ENCODE results near the gene SLC19A3. TPM values are rescaled to one million over a fixed set of nuclear protein-coding genes. Genes with fewer than 3 reads are reported as not detected.
"Not testable (repeated sequence)": the region's sequence is repeated elsewhere in the genome, so short reads cannot be mapped to it uniquely, and the experiment has no call there.

The SLC19A3 gene
- total and polyA plus RNA-seq, 8 donors = 1.0 to 7.1 (median 3.1) TPM

DNA sequence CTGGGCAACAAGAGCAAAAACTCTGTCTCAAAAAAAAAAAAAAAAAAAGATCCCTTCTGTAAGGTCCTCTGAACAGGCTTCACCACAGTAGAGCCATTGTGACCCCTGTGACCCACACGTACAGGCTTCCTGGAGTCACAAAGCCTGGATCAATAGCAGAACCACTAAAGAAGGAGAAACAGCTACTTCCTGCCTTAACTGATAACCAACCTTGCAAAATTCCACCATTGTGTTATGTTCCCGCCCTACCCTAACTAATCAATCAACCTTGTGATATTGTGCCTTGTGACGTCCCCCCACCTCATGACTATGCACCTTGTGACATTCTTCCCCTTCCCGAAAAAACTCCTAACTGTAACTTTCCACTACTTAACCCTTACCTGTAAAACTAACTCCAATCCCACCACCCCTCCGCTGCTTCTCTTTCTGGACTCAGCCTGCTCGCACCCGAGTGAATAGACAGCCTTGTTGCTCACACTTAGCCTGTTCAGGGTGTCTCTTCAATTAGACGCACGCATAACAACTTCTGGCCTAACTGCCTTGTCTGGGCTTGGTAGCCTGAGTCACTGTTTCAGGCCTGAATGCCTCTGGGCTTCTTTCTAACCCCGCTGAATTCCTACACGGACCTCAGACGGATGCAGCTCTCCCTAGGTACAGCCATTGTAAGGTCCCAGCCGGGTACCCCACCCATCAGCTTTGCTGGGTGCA is 41.7 kb upstream of the SLC19A3 start:
- ATAC-seq (peak in 3 of 4 donors; percentile 33 to 53 (median 38)), FAIRE-seq (no peak)

DNA sequence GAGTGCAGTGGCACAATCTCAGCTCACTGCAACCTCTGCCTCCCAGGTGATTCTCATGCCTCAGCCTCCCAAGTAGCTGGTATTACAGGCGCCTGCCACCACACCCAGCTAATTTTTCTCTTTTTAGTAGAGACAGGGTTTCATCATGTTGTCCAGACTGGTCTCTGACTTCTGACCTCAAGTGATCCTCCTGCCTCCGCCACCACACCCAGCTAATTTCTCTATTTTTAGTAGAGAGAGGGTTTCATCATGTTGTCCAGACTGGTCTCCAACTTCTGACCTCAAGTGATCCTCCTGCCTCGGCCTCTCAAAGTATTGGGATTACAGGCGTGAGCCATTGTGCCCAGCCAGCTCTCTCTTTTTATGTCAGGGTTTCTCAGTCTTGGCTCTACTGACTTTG is 38.4 kb upstream of the SLC19A3 start:
- DNase-seq; H3K9me3 ChIP-seq; FAIRE-seq; intact Hi-C loops (cut with DNase I); H3K36me3 ChIP-seq; ATAC-seq; H3K4me1 ChIP-seq; H3K27ac ChIP-seq; H3K4me3 ChIP-seq; H3K27me3 ChIP-seq: not testable (repeated sequence)
- WGBS, 2 donors = 60 to 69% methylated on average over 4 of the region's 4 CpGs

More for the DNA sequence above, 41.7 kb upstream of the SLC19A3 start:
- Histone ChIP-seq H3K9me3 (no peaks in the 10 kb centered on the region), H3K27me3 (no peaks in the 10 kb centered on the region), H3K36me3 (no peaks in the 10 kb centered on the region), H3K4me1 (no peaks in the 10 kb centered on the region), H3K27ac (peak overlapping the region in 1 of 4 donors; percentile 39), H3K4me3 (no peak overlapping the region)
- TF ChIP-seq, protein P1, sequence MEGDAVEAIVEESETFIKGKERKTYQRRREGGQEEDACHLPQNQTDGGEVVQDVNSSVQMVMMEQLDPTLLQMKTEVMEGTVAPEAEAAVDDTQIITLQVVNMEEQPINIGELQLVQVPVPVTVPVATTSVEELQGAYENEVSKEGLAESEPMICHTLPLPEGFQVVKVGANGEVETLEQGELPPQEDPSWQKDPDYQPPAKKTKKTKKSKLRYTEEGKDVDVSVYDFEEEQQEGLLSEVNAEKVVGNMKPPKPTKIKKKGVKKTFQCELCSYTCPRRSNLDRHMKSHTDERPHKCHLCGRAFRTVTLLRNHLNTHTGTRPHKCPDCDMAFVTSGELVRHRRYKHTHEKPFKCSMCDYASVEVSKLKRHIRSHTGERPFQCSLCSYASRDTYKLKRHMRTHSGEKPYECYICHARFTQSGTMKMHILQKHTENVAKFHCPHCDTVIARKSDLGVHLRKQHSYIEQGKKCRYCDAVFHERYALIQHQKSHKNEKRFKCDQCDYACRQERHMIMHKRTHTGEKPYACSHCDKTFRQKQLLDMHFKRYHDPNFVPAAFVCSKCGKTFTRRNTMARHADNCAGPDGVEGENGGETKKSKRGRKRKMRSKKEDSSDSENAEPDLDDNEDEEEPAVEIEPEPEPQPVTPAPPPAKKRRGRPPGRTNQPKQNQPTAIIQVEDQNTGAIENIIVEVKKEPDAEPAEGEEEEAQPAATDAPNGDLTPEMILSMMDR (IDR thresholded peaks at IDR 0.05) = no peak
- WGBS, 2 donors = 51 to 52% methylated on average over 13 of the region's 13 CpGs
- intact Hi-C loops (cut with DNase I) = loop anchor here in 1 of 3 donors (5.0 to 10.0 kb wide), 2 partner anchors 97 to 355 kb away; no protein-coding TSS in a partner anchor
- no peak for DNase-seq

DNA sequence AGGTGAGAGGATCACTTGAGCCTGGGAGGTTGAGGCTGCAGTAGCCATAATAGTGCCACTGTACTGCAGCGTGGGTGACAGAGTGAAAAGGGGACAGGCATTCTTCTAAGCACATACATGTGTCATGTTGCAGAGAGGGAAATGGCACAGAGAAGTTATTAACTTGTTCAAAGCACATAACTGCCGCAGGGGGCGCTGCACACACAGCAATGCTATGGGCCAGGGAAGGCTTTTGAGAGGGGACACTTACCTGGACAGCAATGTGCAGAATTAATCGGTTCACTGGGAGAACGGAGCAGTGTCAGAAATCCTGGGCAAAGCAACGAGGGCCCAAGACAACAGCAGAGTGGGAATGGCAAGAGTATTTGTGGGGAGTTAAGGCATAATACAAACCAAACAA is 30.3 kb upstream of the SLC19A3 start:
- H3K4me1 ChIP-seq = no peaks in the 10 kb centered on the region
- DNase-seq (no peak), ATAC-seq (no peak), FAIRE-seq (no peak)
- no peaks in the 10 kb centered on the region for H3K36me3 ChIP-seq
- H3K27ac ChIP-seq = no peak overlapping the region
- intact Hi-C loops (cut with DNase I) = no loop called here
- no peak overlapping the region for H3K4me3 ChIP-seq
- TF ChIP-seq, protein P1 (IDR thresholded peaks at IDR 0.05) = no peak
- no peaks in the 10 kb centered on the region for H3K9me3 ChIP-seq
- H3K27me3 ChIP-seq = no peaks in the 10 kb centered on the region
- WGBS, 2 donors = 59 to 63% methylated on average over 6 of the region's 6 CpGs

DNA sequence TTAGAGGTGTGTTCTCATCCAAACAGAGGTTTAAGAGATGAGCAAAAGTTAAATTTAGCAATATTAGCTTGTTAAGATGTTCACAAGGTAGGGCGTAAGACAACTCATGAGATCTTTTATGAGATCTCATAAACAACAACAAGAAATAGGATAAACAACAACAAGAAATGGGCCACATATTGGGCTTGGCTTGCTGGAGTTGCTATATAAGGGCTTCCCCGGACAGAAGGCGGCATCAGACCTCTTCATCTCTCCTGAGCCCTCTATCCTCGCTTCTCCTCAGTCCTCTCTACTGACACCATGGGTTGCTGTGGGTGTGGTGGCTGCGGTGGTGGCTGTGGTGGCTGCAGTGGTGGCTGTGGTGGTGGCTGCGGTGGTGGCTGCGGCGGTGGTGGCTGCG is 27.8 kb upstream of the SLC19A3 start, which contains the start of gene SCYGR8:
SCYGR8 (plus strand) TSS at position 301 of the 400 bp plus-strand sequence; CDS start at position 301, 0 bp downstream.
- WGBS, 2 donors = 76 to 87% methylated on average over 5 of the region's 9 CpGs
- TF ChIP-seq, protein P1 (IDR thresholded peaks at IDR 0.05) = no peak
- Histone ChIP-seq H3K9me3 (no peaks in the 10 kb centered on the region), H3K4me3 (no peak within 1 kb of the TSS), H3K27me3 (no peaks in the 10 kb centered on the region), H3K27ac (no peak within 1 kb of the TSS), H3K4me1 (no peaks in the 10 kb centered on the region), H3K36me3 (no peaks in the 10 kb centered on the region)
- intact Hi-C loops (cut with DNase I) = no loop called here
- FAIRE-seq (no peak), ATAC-seq (no peak), DNase-seq (no peak)

DNA sequence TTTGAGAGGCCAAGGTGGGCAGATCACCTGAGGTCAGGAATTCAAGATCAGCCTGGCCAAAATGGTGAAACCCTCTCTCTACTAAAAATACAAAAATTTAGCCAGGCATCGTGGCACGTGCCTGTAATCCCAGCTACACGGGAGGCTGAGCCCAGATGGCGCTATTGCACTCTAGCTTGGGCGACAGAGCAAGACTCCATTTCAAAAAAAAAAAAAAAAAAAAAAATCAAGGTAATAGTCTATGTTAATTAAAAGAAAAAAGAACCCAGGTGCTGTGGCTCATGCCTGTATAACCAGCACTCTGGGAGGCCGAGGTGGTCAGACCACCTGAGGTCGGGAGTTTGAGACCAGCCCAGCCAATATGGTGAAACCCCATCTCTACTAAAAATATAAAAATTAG is 22.9 kb upstream of the SLC19A3 start:
- H3K9me3 ChIP-seq; H3K4me1 ChIP-seq; DNase-seq; ATAC-seq; H3K27ac ChIP-seq; FAIRE-seq; H3K36me3 ChIP-seq; intact Hi-C loops (cut with DNase I); H3K27me3 ChIP-seq; H3K4me3 ChIP-seq: not testable (repeated sequence)
- 73 to 86% methylated on average over 7 of the region's 7 CpGs for WGBS, 2 donors

DNA sequence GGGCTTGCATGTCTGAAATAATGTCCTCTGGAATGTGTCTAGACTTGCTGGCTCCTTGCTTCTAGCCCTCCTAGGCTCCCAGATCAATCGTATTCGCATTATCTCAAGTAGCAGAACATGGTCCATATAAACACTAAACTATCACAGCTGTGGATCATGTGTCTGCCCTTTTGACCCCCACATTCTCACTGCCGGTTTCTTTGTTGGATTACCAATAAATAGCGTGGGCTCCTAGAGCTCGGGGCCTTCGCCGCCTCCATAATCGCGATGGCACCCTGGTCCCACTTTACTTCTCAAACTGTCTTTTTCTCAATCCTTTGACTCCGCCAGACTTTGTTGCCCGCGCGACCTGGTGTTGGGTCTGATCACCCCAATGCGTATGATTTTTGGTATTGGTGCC is 21.5 kb upstream of the SLC19A3 start:
- no peak overlapping the region for H3K4me3 ChIP-seq
- TF ChIP-seq, protein P1 (IDR thresholded peaks at IDR 0.05) = no peak
- no peaks in the 10 kb centered on the region for H3K36me3 ChIP-seq
- intact Hi-C loops (cut with DNase I) = no loop called here
- FAIRE-seq = no peak
- no peak for DNase-seq
- WGBS, 2 donors = 63 to 66% methylated on average over 14 of the region's 14 CpGs
- H3K9me3 ChIP-seq = no peaks in the 10 kb centered on the region
- H3K27ac ChIP-seq = no peak overlapping the region
- H3K4me1 ChIP-seq = no peaks in the 10 kb centered on the region
- H3K27me3 ChIP-seq = no peaks in the 10 kb centered on the region
- ATAC-seq = no peak

All from pancreas (tissue), 10 donors.